ENCODE measurements around the gene TRIM17. TPM values are rescaled to one million over a fixed set of nuclear protein-coding genes. Genes with fewer than 3 reads are reported as not detected.

The TRIM17 gene
- total RNA-seq, 2 donors from 2014 or later, result 0.47 to 2.0 TPM

GRCh38 chr1:228358764-228359612 is 57.7 kb downstream of the TRIM17 start:
- no peak overlapping the region for H3K27ac Mint-ChIP-seq
- H3K27me3 Mint-ChIP-seq, result no peaks in the 10 kb centered on the region
- no peaks in the 10 kb centered on the region for H3K9me3 ChIP-seq (ENCODE audit: control insufficient read depth, low read length, poor library complexity, severe bottlenecking)
- DNase-seq (no peak), ATAC-seq (no peak)
- H3K4me1 Mint-ChIP-seq, result no peaks in the 10 kb centered on the region
- no peak overlapping the region for H3K4me3 Mint-ChIP-seq
- H3K36me3 Mint-ChIP-seq (ENCODE audit: low read depth), result no peaks in the 10 kb centered on the region

DNA sequence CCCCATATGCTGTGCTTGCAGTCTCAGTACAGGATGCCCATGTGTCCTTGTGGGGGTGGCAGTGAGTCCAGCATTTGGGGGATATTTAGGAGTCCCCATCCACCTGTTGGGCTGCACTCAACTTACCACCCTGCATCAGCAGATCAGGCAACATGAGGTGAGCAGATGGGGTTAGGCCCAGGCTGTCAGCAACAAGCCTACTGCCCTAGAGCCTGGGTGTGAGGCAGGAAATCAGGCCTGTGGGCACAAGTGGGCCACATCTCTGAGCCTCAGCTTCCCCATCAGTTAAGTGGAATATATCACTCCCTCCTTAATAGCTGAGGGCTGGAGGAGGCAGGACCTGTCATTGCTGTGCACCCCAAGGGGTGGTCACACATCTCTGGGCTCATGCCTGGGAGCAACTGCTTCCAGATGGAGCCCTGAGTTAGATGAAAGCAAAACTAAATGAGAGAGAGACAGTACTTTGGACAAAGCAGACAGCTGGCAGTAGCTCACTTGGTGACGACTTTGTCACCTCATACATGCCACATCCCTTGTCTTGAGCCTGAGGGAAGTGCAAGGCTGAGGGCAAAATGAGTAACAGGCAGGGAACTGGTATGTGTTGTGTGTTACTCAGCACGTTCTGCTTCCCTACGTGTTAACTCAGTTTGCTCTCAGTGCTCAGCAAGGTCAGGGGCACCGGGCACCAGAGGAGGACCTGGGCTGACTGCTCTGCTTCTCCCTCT is 58.5 kb downstream of the TRIM17 start:
- Mint-ChIP-seq H3K4me3 (no peak overlapping the region), H3K4me1 (no peaks in the 10 kb centered on the region), H3K27ac (peak overlapping the region; percentile 49), H3K36me3 (ENCODE audit: low read depth) (no peaks in the 10 kb centered on the region), H3K27me3 (no peaks in the 10 kb centered on the region)
- ATAC-seq (no peak), DNase-seq (no peak)
- H3K9me3 ChIP-seq (ENCODE audit: control insufficient read depth, low read length, poor library complexity, severe bottlenecking), result no peaks in the 10 kb centered on the region

Other genes with a start within 250 kb of the TRIM17 start
- 10 to 100 TPM; 23.1 to 34.2 TPM for gene OBSCN, start 208.8 kb downstream of the TRIM17 start, total RNA-seq
- gene TRIM11, start 10.0 kb downstream of the TRIM17 start, total RNA-seq, result 10 to 100 TPM; 35.5 to 52.5 TPM
- 10 to 100 TPM; 65.6 to 77.8 TPM for gene RNF187, start 70.5 kb upstream of the TRIM17 start, total RNA-seq

Measured in T-helper 17 cell (primary cell).